ENCODE results near the gene CRIP1. TPM values are rescaled to one million over a fixed set of nuclear protein-coding genes. Genes with fewer than 3 reads are reported as not detected.

Gene CRIP1
- 100 to 1,000 TPM in 4 of 5 experiments, 10 to 100 TPM in 1; 94.4 to 517 (median 192) TPM for total RNA-seq
- 100 to 1,000 TPM; 463 to 787 TPM for polyA plus RNA-seq
- 45.5 reads per million, percentile 69 among the genes with 10 or more reads in this experiment for total RNA-seq

GRCh38 chr14:105486163-105486973, at the start of gene CRIP1:
TSS of gene CRIP1 (plus strand) at chr14:105486886. CDS start at chr14:105487260, 374 bp downstream.
- no peaks in the 10 kb centered on the region for H3K36me3 ChIP-seq (ENCODE audit: control insufficient read depth in 2 of 3, insufficient read depth in 3 of 3, low read length in 3 of 3)
- peaks cover 47 to 63% of the 10 kb centered on the region in 2 donors for H3K4me1 ChIP-seq (ENCODE audit: control insufficient read depth in 2 of 2, insufficient read depth in 2 of 2, low read length in 2 of 2)
- Mint-ChIP-seq H3K36me3 (peaks cover 0 to 2% (median 0%) of the 10 kb centered on the region in 5 donors), H3K27ac (peak within 1 kb of the TSS; percentile 92 to 100 (median 98)), H3K4me3 (peak within 1 kb of the TSS; percentile 84 to 95 (median 88)), H3K27me3 (no peaks in the 10 kb centered on the region), H3K9me3 (peaks cover 0 to 6% (median 0%) of the 10 kb centered on the region in 11 donors), H3K4me1 (peaks cover 22 to 46% (median 38%) of the 10 kb centered on the region in 7 donors)
- no peak for ATAC-seq
- H3K4me3 ChIP-seq (ENCODE audit: low read length): peak within 1 kb of the TSS; percentile 85
- peak in 2 of 9 donors; percentile 15 to 16 for DNase-seq
- CTCF ChIA-PET: interaction anchor here (0.5 to 0.9 kb wide), 2 partner anchors 115 to 127 kb away, joined by 3 to 4 read pairs; no protein-coding TSS in a partner anchor
- H3K27ac ChIP-seq (ENCODE audit: low read depth, low read length): peak within 1 kb of the TSS; percentile 100
- H3K27me3 ChIP-seq (ENCODE audit: control insufficient read depth in 2 of 2, insufficient read depth in 2 of 2, low read length in 2 of 2): no peaks in the 10 kb centered on the region
- POLR2A ChIA-PET: interaction anchor here (0.7 to 1.0 kb wide), 3 partner anchors 25 to 185 kb away, joined by 3 to 6 read pairs (median 3); partner anchors contain the start of gene BRF1
- intact Hi-C loops (cut with micrococcal nuclease): no loop called here
- H3K9me3 ChIP-seq (ENCODE audit: control insufficient read depth in 2 of 3, low read length in 3 of 3): no peaks in the 10 kb centered on the region

GRCh38 chr14:105436891-105437722, 49.6 kb upstream of the CRIP1 start:
- peaks cover 5 to 21% (median 18%) of the 10 kb centered on the region in 7 donors for H3K4me1 Mint-ChIP-seq
- POLR2A ChIA-PET: interaction anchor here (1.0 kb wide), 1 partner anchor 10 kb away, joined by 5 read pairs; no protein-coding TSS in a partner anchor
- H3K9me3 Mint-ChIP-seq: peaks cover 0 to 2% (median 0%) of the 10 kb centered on the region in 11 donors
- Histone ChIP-seq H3K9me3 (ENCODE audit: control insufficient read depth in 2 of 3, low read length in 3 of 3) (no peaks in the 10 kb centered on the region), H3K36me3 (ENCODE audit: control insufficient read depth in 2 of 3, insufficient read depth in 3 of 3, low read length in 3 of 3) (peaks cover 0 to 36% (median 0%) of the 10 kb centered on the region in 3 experiments), H3K27ac (ENCODE audit: low read depth, low read length) (no peak overlapping the region), H3K4me1 (ENCODE audit: control insufficient read depth in 2 of 2, insufficient read depth in 2 of 2, low read length in 2 of 2) (no peaks in the 10 kb centered on the region), H3K4me3 (ENCODE audit: low read length) (no peak overlapping the region), H3K27me3 (ENCODE audit: control insufficient read depth in 2 of 2, insufficient read depth in 2 of 2, low read length in 2 of 2) (no peaks in the 10 kb centered on the region)
- H3K27ac Mint-ChIP-seq: no peak overlapping the region
- ATAC-seq (no peak), DNase-seq (no peak)
- CTCF ChIA-PET: interaction anchor here (1.5 to 1.8 kb wide), 2 partner anchors 10 to 53 kb away, joined by 4 read pairs; no protein-coding TSS in a partner anchor
- intact Hi-C loops (cut with micrococcal nuclease): no loop called here
- no peak overlapping the region for H3K4me3 Mint-ChIP-seq
- H3K36me3 Mint-ChIP-seq: peaks cover 0 to 5% (median 4%) of the 10 kb centered on the region in 5 donors
- no peaks in the 10 kb centered on the region for H3K27me3 Mint-ChIP-seq

DNA sequence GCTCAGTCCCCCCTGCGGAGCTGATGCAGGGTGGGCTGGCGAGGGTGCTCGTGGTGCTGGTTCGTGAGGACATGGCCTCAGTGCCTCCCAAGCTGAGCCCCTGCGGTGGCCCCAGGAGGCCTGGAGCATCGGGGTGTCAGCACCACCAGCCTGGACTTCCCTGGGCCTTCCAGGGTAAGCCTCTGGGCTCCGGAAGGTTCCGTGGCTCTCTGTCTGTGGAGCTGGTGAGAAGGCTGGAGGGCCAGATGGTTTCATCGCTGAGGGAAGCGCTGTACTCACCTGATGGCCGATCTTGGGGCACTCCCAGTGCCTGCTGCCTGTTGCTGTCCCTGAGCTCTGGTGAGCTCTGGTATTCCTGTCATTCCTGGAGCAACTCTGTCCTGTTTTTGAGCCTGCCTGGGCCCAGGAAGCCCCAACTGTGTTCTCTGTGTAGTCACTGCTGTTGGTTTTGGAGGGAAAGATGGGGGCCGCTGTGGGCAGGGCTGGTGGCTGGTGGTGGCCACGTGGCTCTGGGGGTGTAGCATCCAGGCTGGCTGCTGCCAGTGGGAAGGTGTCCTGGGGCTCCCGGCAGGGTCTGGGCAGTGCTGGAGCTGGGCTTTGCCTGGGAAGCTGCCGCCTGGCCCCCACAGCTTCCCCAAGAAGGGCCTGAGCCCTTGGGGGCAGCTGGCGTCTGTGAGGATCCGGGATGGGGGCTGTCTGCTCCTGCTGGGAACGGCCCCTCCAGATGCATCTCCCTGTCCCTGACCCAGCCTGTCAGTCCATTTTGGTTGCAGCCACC, 48.8 kb upstream of the CRIP1 start:
- POLR2A ChIA-PET: interaction anchor here (1.0 kb wide), 1 partner anchor 10 kb away, joined by 5 read pairs; no protein-coding TSS in a partner anchor
- no peaks in the 10 kb centered on the region for H3K27me3 Mint-ChIP-seq

GRCh38 chr14:105439179-105439578, 47.5 kb upstream of the CRIP1 start:
- no peak overlapping the region for H3K27ac Mint-ChIP-seq
- no peaks in the 10 kb centered on the region for H3K4me1 ChIP-seq (ENCODE audit: control insufficient read depth in 2 of 2, insufficient read depth in 2 of 2, low read length in 2 of 2)
- intact Hi-C loops (cut with micrococcal nuclease): no loop called here
- peaks cover 5 to 21% (median 18%) of the 10 kb centered on the region in 7 donors for H3K4me1 Mint-ChIP-seq
- no peak overlapping the region for H3K4me3 ChIP-seq (ENCODE audit: low read length)
- H3K27ac ChIP-seq (ENCODE audit: low read depth, low read length): no peak overlapping the region
- ChIA-PET POLR2A (no interaction called here), CTCF (interaction anchor here (0.7 kb wide), 1 partner anchor 18 kb away, joined by 3 read pairs; no protein-coding TSS in a partner anchor)
- ATAC-seq: no peak
- no peaks in the 10 kb centered on the region for H3K27me3 ChIP-seq (ENCODE audit: control insufficient read depth in 2 of 2, insufficient read depth in 2 of 2, low read length in 2 of 2)
- H3K9me3 Mint-ChIP-seq: peaks cover 0 to 2% (median 0%) of the 10 kb centered on the region in 11 donors
- no peak overlapping the region for H3K4me3 Mint-ChIP-seq
- peaks cover 0 to 5% (median 4%) of the 10 kb centered on the region in 5 donors for H3K36me3 Mint-ChIP-seq
- H3K9me3 ChIP-seq (ENCODE audit: control insufficient read depth in 2 of 3, low read length in 3 of 3): no peaks in the 10 kb centered on the region
- no peak for DNase-seq
- H3K27me3 Mint-ChIP-seq: no peaks in the 10 kb centered on the region
- peaks cover 0 to 36% (median 0%) of the 10 kb centered on the region in 3 experiments for H3K36me3 ChIP-seq (ENCODE audit: control insufficient read depth in 2 of 3, insufficient read depth in 3 of 3, low read length in 3 of 3)

More for the DNA sequence above, 48.8 kb upstream of the CRIP1 start:
- no peak overlapping the region for H3K4me3 Mint-ChIP-seq
- no peak overlapping the region for H3K27ac ChIP-seq (ENCODE audit: low read depth, low read length)
- H3K9me3 ChIP-seq (ENCODE audit: control insufficient read depth in 2 of 3, low read length in 3 of 3): no peaks in the 10 kb centered on the region
- intact Hi-C loops (cut with micrococcal nuclease): no loop called here
- H3K36me3 Mint-ChIP-seq: peaks cover 0 to 5% (median 4%) of the 10 kb centered on the region in 5 donors
- H3K4me1 ChIP-seq (ENCODE audit: control insufficient read depth in 2 of 2, insufficient read depth in 2 of 2, low read length in 2 of 2): no peaks in the 10 kb centered on the region
- H3K4me3 ChIP-seq (ENCODE audit: low read length): no peak overlapping the region
- CTCF ChIA-PET: interaction anchor here (0.6 to 1.8 kb wide), 2 partner anchors 9 to 107 kb away, joined by 3 to 4 read pairs; no protein-coding TSS in a partner anchor
- peaks cover 0 to 36% (median 0%) of the 10 kb centered on the region in 3 experiments for H3K36me3 ChIP-seq (ENCODE audit: control insufficient read depth in 2 of 3, insufficient read depth in 3 of 3, low read length in 3 of 3)
- no peak overlapping the region for H3K27ac Mint-ChIP-seq
- ATAC-seq: no peak
- peaks cover 0 to 2% (median 0%) of the 10 kb centered on the region in 11 donors for H3K9me3 Mint-ChIP-seq
- H3K27me3 ChIP-seq (ENCODE audit: control insufficient read depth in 2 of 2, insufficient read depth in 2 of 2, low read length in 2 of 2): no peaks in the 10 kb centered on the region
- peaks cover 5 to 21% (median 18%) of the 10 kb centered on the region in 7 donors for H3K4me1 Mint-ChIP-seq
- DNase-seq: no peak

GRCh38 chr14:105439710-105440553, 46.8 kb upstream of the CRIP1 start:
- ATAC-seq: no peak
- no peak overlapping the region for H3K4me3 Mint-ChIP-seq
- intact Hi-C loops (cut with micrococcal nuclease): no loop called here

More at GRCh38 chr14:105439710-105440553, 46.8 kb upstream of the CRIP1 start:
- no peak overlapping the region for H3K27ac ChIP-seq (ENCODE audit: low read depth, low read length)
- peaks cover 0 to 36% (median 0%) of the 10 kb centered on the region in 3 experiments for H3K36me3 ChIP-seq (ENCODE audit: control insufficient read depth in 2 of 3, insufficient read depth in 3 of 3, low read length in 3 of 3)
- ChIA-PET CTCF (no interaction called here), POLR2A (no interaction called here)
- Mint-ChIP-seq H3K36me3 (peaks cover 0 to 5% (median 4%) of the 10 kb centered on the region in 5 donors), H3K9me3 (peaks cover 0 to 2% (median 0%) of the 10 kb centered on the region in 11 donors), H3K27me3 (no peaks in the 10 kb centered on the region), H3K4me1 (peaks cover 5 to 18% (median 15%) of the 10 kb centered on the region in 7 donors), H3K27ac (no peak overlapping the region)
- no peaks in the 10 kb centered on the region for H3K9me3 ChIP-seq (ENCODE audit: control insufficient read depth in 2 of 3, low read length in 3 of 3)
- H3K27me3 ChIP-seq (ENCODE audit: control insufficient read depth in 2 of 2, insufficient read depth in 2 of 2, low read length in 2 of 2): no peaks in the 10 kb centered on the region
- no peak for DNase-seq
- no peak overlapping the region for H3K4me3 ChIP-seq (ENCODE audit: low read length)
- no peaks in the 10 kb centered on the region for H3K4me1 ChIP-seq (ENCODE audit: control insufficient read depth in 2 of 2, insufficient read depth in 2 of 2, low read length in 2 of 2)

Data from naive thymus-derived CD4-positive, alpha-beta T cell (primary cell).